Lower lobe of right lung (tissue), 2 donors: ENCODE data around the gene RSPH6A. TPM values are rescaled to one million over a fixed set of nuclear protein-coding genes. Genes with fewer than 3 reads are reported as not detected.
"Not testable (repeated sequence)": the region's sequence is repeated elsewhere in the genome, so short reads cannot be mapped to it uniquely, and the experiment has no call there.

Source experiments
- ATAC-seq, 2 donors: fragments of 200-7000 bp; cut with Tn5 transposase; one replicate each; pipeline ENCODE4 v1.9.1; 2020 to 2022; ENCODE audit warnings: mild to moderate bottlenecking in 2 of 2, moderate library complexity in 2 of 2
- DNase-seq: peaks from one replicate; pipeline ENCODE4 v3.0.0-alpha.2; 2020
- H3K27ac ChIP-seq: fragments of 200-600 bp; one replicate; pipeline ENCODE4 v1.8.0; 2022
- H3K27me3 ChIP-seq: fragments of 200-600 bp; one replicate; pipeline ENCODE4 v1.8.0; 2022; ENCODE audit warnings: low read depth
- H3K36me3 ChIP-seq: fragments of 200-600 bp; one replicate; pipeline ENCODE4 v1.8.0; 2022; ENCODE audit warnings: mild to moderate bottlenecking
- H3K4me1 ChIP-seq: fragments of 200-600 bp; one replicate; pipeline ENCODE4 v1.8.0; 2022
- H3K4me3 ChIP-seq: fragments of 200-600 bp; one replicate; pipeline ENCODE4 v1.8.0; 2022; ENCODE audit warnings: mild to moderate bottlenecking
- H3K9me3 ChIP-seq: fragments of 200-600 bp; one replicate; pipeline ENCODE4 v1.8.0; 2022
- intact Hi-C: fragments of 100-400 bp; cut with DNase I; formaldehyde crosslinking; loops from one replicate; pipeline ENCODE4 v1.11.0; 2022
- total RNA-seq: library from RNA; stranded (reverse); fragmentation: NEBNext Ultra II Directional; extraction: Animal tissue kit (Norgen Biotek cat#: 25700); gene quantifications from one replicate; pipeline ENCODE4 v1.2.1, GENCODE V29; 2021
- TF ChIP-seq, protein P1 (sequence below): fragments of 200-600 bp; IDR thresholded peaks from one replicate; pipeline ENCODE4 v1.8.0; 2022; ENCODE audit warnings: antibody characterized with exemption, mild to moderate bottlenecking
- donor health status: DM: no; HTN: yes; CAD: no; lungs with severe emphysema.

The RSPH6A gene
- total RNA-seq, 1 donor from 2014 or later: 0.21 TPM

DNA sequence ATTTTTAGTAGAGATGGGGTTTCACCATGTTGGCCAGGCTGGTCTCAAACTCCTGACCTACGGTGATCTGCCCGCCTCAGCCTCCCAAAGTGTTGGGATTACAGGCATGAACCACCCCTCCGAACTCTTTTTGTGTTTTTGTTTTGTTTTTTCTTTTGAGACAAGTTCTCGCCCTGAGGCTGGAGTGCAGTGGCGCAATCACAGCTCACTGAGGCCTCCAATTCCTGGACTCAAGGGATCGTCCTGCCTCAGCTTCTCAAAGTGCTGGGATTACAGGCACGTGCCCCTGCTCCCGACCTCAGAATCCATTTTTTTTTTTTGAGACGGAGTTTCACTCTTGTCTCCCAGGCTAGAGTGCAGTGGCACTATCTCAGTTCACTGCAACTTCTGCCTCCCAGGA lies 57.4 kb downstream of the RSPH6A start:
- intact Hi-C loops: no loop called here
- TF ChIP-seq, protein P1, sequence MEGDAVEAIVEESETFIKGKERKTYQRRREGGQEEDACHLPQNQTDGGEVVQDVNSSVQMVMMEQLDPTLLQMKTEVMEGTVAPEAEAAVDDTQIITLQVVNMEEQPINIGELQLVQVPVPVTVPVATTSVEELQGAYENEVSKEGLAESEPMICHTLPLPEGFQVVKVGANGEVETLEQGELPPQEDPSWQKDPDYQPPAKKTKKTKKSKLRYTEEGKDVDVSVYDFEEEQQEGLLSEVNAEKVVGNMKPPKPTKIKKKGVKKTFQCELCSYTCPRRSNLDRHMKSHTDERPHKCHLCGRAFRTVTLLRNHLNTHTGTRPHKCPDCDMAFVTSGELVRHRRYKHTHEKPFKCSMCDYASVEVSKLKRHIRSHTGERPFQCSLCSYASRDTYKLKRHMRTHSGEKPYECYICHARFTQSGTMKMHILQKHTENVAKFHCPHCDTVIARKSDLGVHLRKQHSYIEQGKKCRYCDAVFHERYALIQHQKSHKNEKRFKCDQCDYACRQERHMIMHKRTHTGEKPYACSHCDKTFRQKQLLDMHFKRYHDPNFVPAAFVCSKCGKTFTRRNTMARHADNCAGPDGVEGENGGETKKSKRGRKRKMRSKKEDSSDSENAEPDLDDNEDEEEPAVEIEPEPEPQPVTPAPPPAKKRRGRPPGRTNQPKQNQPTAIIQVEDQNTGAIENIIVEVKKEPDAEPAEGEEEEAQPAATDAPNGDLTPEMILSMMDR: no peak
- no peaks in the 10 kb centered on the region for H3K4me1 ChIP-seq

GRCh38 chr19:45754323-45754722 lies 60.8 kb downstream of the RSPH6A start:
- Histone ChIP-seq H3K27ac (no peak overlapping the region), H3K4me1 (no peaks in the 10 kb centered on the region), H3K36me3 (no peaks in the 10 kb centered on the region), H3K27me3 (no peaks in the 10 kb centered on the region), H3K4me3 (no peak overlapping the region), H3K9me3 (no peaks in the 10 kb centered on the region)
- no peak for DNase-seq
- intact Hi-C loops: no loop called here
- TF ChIP-seq, protein P1: no peak
- no peak for ATAC-seq

More for the DNA sequence above, 57.4 kb downstream of the RSPH6A start:
- no peaks in the 10 kb centered on the region for H3K27me3 ChIP-seq
- no peaks in the 10 kb centered on the region for H3K9me3 ChIP-seq
- no peak for DNase-seq
- no peaks in the 10 kb centered on the region for H3K36me3 ChIP-seq
- H3K27ac ChIP-seq: no peak overlapping the region
- no peak for ATAC-seq
- no peak overlapping the region for H3K4me3 ChIP-seq

DNA sequence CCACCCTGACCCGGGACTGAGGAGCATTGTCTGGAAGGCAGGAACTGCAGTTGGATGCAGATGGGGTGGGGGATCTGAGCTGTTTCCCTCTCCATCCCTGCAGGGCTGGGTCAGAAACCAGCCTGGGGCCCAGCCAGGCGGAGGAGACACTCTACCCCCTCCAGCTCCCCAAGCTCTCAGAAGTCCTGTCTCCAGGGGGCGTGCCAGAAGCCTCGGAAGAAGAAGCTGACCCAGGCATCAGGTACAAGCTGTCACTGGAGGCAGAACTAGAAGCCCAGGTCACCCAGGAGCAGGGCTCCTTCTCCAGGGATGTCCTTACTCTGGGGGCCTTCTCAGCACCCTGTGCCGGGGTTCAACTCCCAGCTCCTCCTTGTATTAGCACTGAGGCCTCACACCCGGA lies 61.6 kb downstream of the RSPH6A start:
- H3K27ac ChIP-seq: no peak overlapping the region
- H3K4me1 ChIP-seq: no peaks in the 10 kb centered on the region
- intact Hi-C loops: no loop called here
- ATAC-seq (no peak), DNase-seq (no peak)
- TF ChIP-seq, protein P1: no peak
- H3K27me3 ChIP-seq: no peaks in the 10 kb centered on the region
- no peaks in the 10 kb centered on the region for H3K9me3 ChIP-seq
- H3K4me3 ChIP-seq: no peak overlapping the region
- H3K36me3 ChIP-seq: no peaks in the 10 kb centered on the region

DNA sequence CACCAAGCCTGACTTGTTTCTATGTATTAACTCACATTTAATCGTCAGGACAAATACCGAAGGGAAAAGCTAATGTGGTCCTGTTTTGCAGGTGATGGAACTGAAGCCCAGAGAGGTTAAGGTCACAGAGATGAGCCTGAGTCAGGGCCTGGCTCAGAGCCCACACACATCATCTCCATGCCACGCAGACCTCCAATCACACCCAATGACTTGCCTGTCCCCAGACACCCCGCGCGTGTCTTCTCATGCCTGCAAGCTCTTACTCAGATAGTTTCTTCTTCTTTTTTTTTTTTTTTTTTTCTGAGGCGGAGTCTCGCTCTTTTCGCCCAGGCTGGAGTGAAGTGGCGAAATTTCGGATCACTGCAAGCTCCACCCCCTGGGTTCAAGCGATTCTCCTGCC lies 62.5 kb downstream of the RSPH6A start:
- Histone ChIP-seq H3K27me3 (no peaks in the 10 kb centered on the region), H3K4me3 (no peak overlapping the region), H3K36me3 (no peaks in the 10 kb centered on the region), H3K4me1 (no peaks in the 10 kb centered on the region), H3K9me3 (no peaks in the 10 kb centered on the region), H3K27ac (no peak overlapping the region)
- TF ChIP-seq, protein P1: no peak
- no peak for ATAC-seq
- no peak for DNase-seq
- intact Hi-C loops: no loop called here

- ATAC-seq, H3K27ac ChIP-seq, DNase-seq, H3K4me1 ChIP-seq, H3K9me3 ChIP-seq, intact Hi-C loops, H3K27me3 ChIP-seq, H3K4me3 ChIP-seq, H3K36me3 ChIP-seq: not testable (repeated sequence)
These were observed 63.6 kb downstream of the RSPH6A start for GRCh38 chr19:45751483-45751882.

- ATAC-seq: no peak
- no peaks in the 10 kb centered on the region for H3K4me1 ChIP-seq
- intact Hi-C loops: no loop called here
- TF ChIP-seq, protein P1: no peak
- H3K9me3 ChIP-seq: no peaks in the 10 kb centered on the region
- DNase-seq: no peak
- no peaks in the 10 kb centered on the region for H3K27me3 ChIP-seq
- no peaks in the 10 kb centered on the region for H3K36me3 ChIP-seq
- H3K27ac ChIP-seq: no peak overlapping the region
- H3K4me3 ChIP-seq: no peak overlapping the region
These were observed 67.6 kb downstream of the RSPH6A start for GRCh38 chr19:45747513-45747912.
